ENCODE measurements around the gene UVRAG.

The UVRAG gene

DNA sequence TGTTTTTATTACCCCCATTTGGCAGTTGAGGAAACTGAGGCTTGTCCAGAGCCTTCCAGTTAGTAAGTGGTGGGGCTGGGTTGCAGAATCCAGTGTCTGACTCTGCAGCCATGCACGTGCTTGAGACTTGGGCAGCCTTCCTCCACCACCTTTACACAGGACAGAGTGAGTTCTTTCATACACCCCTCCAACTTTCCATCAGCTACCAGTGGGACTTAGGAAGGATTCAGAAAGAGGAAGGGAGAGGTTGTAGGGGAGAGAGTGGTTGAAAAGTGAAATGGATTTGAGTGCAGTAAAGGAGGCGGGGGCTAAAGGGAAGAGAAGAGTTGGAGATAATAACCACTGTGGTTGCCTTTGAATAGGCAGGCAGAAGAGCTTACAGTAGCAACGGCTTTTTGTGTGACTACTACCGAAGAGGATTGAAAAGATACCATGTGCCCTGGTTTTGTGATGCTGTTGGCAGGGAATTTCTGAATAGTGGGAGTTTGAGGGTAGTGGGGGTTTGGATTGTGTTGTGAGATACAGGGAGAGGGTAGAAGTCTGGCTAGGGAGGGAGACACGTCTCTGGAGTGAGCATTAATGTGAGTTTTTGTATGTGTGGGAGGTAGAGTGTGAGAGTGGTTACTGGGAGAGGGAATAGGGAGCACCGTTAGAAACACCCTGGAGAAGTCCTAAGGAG, 1.7 kb downstream of the UVRAG start:
- in situ Hi-C loops (cut with HindIII; ENCODE audit: low pct_unique_long_range_greater_than_20kb, low sequenced_read_pairs), result no loop called here
- DNase-seq (ENCODE audit: low read depth in 1 of 2, low spot score in 1 of 2), result no peak
- no peak for TF ChIP-seq JUND (IDR thresholded peaks at IDR 0.05; ENCODE audit: low read depth)

DNA sequence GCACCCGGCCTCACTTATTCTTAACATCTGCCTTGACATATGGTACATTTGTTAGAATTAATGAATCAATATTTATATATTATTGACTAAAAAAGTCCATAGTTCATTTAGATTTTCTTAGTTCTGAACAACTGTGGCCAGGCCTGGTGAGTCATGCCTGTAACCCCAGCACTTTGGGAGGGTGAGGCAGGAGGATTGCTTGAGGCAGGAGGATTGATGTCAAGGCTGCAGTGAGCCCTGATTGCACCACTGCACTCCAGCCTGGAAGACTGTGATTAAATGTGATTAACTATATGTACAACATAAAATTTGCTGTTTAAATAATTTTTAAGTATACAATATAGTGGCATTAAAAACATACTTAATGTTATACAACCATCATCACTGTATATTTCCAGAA, 5.6 kb downstream of the UVRAG start:
- in situ Hi-C loops (cut with HindIII; ENCODE audit: low pct_unique_long_range_greater_than_20kb, low sequenced_read_pairs), result no loop called here
- DNase-seq (ENCODE audit: low read depth in 1 of 2, low spot score in 1 of 2), result no peak
- no peak for TF ChIP-seq JUND (IDR thresholded peaks at IDR 0.05; ENCODE audit: low read depth)

DNA sequence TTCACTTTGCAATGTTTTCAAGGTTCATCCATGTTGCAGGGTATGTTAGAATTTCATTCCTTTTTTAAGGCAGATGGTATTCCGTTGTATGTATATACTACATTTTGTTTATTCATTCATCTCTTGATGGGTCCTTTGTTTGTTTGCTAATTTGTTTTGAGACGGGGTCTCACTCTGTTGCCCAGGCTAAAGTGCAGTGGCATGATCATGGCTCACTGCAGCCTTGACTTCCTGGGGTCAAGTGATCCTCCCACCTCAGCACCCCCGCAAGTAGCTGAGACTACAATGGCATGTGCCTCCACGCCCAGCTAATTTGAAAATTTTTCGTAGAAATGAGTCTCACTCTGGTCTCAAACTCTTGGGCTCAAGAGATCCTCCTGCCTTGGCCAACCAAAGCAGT, 6.2 kb downstream of the UVRAG start:
- DNase-seq (ENCODE audit: low read depth in 1 of 2, low spot score in 1 of 2), result no peak
- TF ChIP-seq JUND (IDR thresholded peaks at IDR 0.05; ENCODE audit: low read depth), result no peak
- in situ Hi-C loops (cut with HindIII; ENCODE audit: low pct_unique_long_range_greater_than_20kb, low sequenced_read_pairs), result no loop called here

DNA sequence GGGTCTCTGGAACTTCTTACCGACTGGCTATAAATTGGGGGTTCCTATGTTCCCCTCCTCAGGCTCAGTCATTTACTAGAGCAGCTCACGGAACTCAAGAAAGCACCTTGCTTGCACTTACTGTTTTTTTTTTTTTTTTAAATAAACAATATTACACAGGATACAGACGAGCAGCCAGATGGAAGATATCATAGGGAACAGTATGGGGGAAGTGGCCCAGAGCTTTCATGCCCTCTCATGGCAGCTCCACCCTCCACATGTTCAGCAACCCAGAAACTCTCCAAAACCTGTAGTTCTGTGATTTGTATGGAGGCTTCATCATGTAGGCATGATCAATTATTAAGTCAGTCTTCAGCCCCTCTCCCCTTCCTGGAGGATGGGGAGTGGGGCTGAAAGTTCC, 7.5 kb downstream of the UVRAG start:
- TF ChIP-seq JUND (IDR thresholded peaks at IDR 0.05; ENCODE audit: low read depth), result no peak
- in situ Hi-C loops (cut with HindIII; ENCODE audit: low pct_unique_long_range_greater_than_20kb, low sequenced_read_pairs), result no loop called here
- DNase-seq (ENCODE audit: low read depth in 1 of 2, low spot score in 1 of 2), result no peak

DNA sequence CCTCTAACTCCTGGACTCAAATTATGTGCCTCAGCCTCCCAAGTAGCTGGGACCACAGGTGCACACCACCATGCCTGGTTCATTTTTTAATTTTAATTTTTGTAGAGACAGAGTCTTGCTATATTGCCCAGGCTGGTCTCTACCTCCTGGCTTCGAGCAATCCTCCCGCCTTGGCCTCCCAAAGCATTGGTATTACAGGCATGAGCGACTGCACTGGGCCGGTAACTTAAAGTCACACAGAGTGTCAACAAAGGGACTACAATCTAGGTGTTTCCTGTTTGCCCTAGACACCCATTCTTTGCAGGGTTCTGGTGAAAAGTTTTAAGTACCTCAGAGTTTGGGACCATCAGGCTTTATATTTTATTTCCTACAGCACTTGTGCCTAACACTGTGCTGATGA, 8.4 kb downstream of the UVRAG start:
- no peak for DNase-seq (ENCODE audit: low read depth in 1 of 2, low spot score in 1 of 2)
- no peak for TF ChIP-seq JUND (IDR thresholded peaks at IDR 0.05; ENCODE audit: low read depth)
- in situ Hi-C loops (cut with HindIII; ENCODE audit: low pct_unique_long_range_greater_than_20kb, low sequenced_read_pairs), result no loop called here

DNA sequence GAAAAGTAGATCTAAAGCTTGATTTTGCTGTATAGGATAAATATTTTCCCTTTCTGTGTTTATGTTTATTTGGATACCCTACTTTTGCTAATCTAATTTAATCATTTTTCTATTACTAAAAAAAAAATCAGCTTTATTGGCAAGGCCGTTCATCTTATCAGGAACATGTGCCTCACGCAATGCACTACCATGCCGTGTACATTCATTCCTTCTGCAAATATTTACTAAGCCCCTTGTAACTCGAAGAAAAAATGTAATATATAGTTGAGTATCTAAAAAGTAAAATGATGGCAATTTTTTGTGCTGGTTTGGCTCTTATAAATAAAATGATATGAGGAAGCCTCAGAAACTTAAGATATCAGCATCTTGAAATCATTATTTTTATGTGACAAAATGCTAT, 8.9 kb downstream of the UVRAG start:
- in situ Hi-C loops (cut with HindIII; ENCODE audit: low pct_unique_long_range_greater_than_20kb, low sequenced_read_pairs), result no loop called here
- TF ChIP-seq JUND (IDR thresholded peaks at IDR 0.05; ENCODE audit: low read depth), result no peak
- DNase-seq (ENCODE audit: low read depth in 1 of 2, low spot score in 1 of 2), result no peak

DNA sequence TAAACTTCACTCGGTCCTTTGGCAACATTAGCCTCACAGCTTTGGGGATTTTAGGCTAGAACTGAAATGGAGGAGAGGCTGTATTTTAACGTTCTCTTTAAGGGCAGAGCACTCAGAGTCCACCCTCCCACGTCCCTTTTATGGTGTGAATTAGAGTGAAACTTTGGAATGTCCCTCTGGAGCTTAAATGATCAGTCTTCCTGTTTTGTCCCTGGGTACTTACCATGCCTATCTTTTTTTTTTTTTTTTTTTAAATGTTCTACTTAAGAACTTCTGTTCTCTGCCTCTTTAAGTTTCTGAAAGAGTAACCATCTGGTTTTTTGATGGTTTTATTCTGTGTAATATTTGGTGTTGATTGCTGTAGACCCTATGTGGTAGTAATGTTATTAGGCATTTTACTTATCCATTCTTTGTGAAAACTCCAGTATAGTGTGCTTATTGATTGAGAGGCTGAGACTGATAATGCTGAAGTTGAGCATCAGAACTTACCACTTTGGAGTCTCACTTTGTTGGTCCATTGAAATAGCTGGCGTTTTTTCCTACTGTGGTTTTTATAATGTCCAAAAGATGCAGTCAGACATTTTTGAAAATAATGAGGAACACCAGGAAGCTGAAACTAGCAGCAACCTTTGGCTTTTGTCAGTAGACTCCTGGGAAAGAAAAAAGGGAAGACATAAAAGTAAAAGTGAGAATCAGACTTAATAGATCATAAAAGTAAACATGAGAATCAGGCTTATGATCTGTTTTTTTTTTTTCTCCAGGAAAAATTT, 11.6 kb downstream of the UVRAG start:
- DNase-seq (ENCODE audit: low read depth in 1 of 2, low spot score in 1 of 2), result no peak
- no peak for TF ChIP-seq JUND (IDR thresholded peaks at IDR 0.05; ENCODE audit: low read depth)
- in situ Hi-C loops (cut with HindIII; ENCODE audit: low pct_unique_long_range_greater_than_20kb, low sequenced_read_pairs), result no loop called here

DNA sequence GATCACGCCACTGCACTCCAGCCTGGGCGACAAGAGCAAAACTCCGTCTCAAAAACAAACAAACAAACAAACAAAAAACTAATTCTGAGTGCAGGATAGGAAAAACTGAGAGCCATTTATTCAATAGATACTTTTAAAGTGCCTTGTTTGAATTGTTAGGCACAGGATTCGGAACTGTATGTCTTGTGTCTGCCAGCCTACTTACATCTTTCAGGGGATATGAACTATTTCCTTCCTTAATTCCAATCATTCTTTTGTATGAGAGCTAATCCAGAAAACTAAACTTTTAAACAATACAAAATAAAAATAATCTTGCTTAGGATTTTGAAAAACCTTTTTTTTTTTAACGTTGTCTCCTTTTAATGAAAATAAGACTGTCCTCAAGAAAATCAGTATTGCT, 12.6 kb downstream of the UVRAG start:
- in situ Hi-C loops (cut with HindIII; ENCODE audit: low pct_unique_long_range_greater_than_20kb, low sequenced_read_pairs), result no loop called here
- no peak for TF ChIP-seq JUND (IDR thresholded peaks at IDR 0.05; ENCODE audit: low read depth)
- no peak for DNase-seq (ENCODE audit: low read depth in 1 of 2, low spot score in 1 of 2)

DNA sequence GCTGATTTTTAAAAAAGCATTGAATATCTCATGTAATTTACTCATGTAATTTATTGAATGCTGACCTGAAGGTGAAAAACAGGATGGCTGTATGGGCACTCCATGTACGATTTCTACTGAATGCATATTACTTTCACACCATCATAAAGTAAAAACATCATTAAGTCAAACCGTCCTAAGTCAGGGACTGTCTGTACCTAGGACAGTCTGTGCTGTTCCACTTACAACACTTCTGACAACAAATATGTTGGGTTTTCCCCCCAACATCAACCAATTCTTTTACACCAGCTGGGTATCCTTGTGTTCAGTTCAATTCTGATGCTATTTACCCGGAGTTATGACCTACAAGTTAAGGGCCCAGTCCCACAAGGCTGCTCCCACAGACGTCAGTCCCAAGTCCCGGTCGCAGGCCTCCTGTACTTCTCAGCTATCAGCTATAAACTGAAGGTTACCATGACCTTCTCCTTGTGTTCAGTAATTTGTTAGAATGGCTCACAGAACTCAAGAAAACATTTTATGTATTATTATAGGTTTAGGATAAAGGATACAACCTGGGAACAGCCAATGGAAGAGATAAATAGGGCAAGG, 17.0 kb downstream of the UVRAG start:
- TF ChIP-seq JUND (IDR thresholded peaks at IDR 0.05; ENCODE audit: low read depth), result no peak
- no peak for DNase-seq (ENCODE audit: low read depth in 1 of 2, low spot score in 1 of 2)
- in situ Hi-C loops (cut with HindIII; ENCODE audit: low pct_unique_long_range_greater_than_20kb, low sequenced_read_pairs), result no loop called here

DNA sequence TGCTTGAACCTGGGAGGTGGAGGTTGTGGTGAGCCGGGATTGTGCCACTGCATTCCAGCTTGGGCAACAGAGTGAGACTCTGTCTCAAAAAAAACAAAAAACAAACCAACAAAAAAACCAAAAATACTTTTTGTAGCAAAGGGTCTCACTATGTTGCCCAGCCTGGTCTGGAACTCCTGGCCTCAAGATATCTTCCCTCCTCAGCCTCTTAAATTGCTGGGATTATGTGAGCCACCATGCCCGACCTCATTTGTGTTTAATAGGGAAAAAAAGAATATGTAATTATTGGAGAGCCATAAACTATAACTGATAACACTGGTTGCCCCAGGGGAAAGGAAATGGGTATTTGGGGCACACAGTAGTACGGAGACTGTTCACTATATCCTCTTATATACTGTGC, 19.7 kb downstream of the UVRAG start:
- TF ChIP-seq JUND (IDR thresholded peaks at IDR 0.05; ENCODE audit: low read depth), result no peak
- DNase-seq (ENCODE audit: low read depth in 1 of 2, low spot score in 1 of 2), result no peak
- in situ Hi-C loops (cut with HindIII; ENCODE audit: low pct_unique_long_range_greater_than_20kb, low sequenced_read_pairs), result no loop called here

DNA sequence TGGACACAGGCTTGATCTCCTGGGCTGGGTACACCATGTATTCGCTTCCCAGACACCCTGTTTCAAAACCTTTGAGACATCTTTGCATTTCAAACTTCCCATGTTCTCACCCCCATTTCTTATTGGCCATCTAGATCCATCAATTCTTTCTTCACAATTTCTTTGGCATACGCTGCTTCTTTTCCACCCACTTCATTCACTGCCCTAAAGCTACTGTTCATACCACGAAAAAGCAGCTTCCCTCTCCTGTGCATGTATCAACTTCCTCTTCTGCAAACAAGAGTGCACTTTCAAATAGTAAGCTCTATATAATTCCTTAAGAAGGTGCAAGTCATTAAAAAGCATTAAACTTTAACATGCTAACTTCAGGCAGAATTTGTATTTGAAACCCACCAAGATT, 21.4 kb downstream of the UVRAG start:
- in situ Hi-C loops (cut with HindIII; ENCODE audit: low pct_unique_long_range_greater_than_20kb, low sequenced_read_pairs), result no loop called here
- DNase-seq (ENCODE audit: low read depth in 1 of 2, low spot score in 1 of 2), result no peak
- TF ChIP-seq JUND (IDR thresholded peaks at IDR 0.05; ENCODE audit: low read depth), result no peak

DNA sequence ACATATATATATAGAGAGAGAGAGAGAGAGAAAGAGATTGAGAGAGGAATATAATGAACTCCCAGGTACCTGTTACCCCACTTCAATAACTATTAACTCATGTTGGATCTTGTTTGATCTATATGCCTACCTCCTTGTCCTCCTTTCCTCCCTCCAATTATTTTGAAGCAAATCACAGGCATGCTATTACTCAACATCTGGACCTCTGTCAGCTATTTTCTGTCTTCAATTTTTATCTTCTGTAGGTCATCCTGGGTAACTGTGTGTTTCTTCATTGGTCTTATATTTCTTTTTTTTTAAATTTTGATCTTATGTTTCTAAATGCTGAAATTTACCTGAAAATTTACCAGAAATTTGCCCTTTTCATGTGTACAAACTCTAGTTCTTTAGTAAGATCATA, 24.8 kb downstream of the UVRAG start:
- no peak for DNase-seq (ENCODE audit: low read depth in 1 of 2, low spot score in 1 of 2)
- in situ Hi-C loops (cut with HindIII; ENCODE audit: low pct_unique_long_range_greater_than_20kb, low sequenced_read_pairs), result no loop called here
- no peak for TF ChIP-seq JUND (IDR thresholded peaks at IDR 0.05; ENCODE audit: low read depth)

DNA sequence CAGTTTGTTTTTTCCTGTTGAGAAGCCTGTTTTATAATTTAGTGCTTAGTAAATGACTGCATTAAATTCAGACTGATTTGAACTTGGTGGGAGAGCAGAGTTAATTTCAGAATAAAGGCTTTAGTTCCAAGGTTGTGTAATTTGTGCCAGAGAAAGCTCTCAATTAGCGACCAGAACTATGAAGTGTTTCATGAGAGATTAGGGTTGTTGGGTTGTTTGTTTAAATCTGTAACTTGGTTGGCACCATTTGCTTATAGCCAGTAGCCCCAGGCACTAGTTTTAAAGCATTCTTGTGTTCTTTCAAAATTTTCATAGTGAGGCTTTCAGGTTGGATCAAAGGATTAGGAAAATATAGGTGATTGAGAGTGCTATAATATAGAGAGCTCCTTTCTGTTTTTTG, 25.5 kb downstream of the UVRAG start:
- in situ Hi-C loops (cut with HindIII; ENCODE audit: low pct_unique_long_range_greater_than_20kb, low sequenced_read_pairs), result no loop called here
- TF ChIP-seq JUND (IDR thresholded peaks at IDR 0.05; ENCODE audit: low read depth), result no peak
- peak in 1 of 2 experiments; percentile 23 for DNase-seq (ENCODE audit: low read depth in 1 of 2, low spot score in 1 of 2)
